Measurements from ENCODE around the gene GPSM1.

Gene GPSM1

DNA sequence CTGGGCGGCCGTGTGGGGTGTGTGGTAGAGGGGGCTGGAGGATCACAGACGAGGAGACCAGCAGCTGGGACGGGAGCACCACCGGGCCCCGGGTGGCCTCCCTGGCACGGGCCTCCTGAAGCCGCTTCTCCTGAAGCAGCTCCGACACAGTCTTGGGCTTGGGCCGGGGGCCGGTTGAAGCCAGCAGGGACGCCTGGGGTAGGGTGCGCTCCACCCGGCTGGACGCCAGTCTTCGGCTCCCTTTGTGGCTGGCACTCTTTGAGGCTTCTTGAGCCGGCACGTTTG, 51.6 kb downstream of the GPSM1 start:
- no peak overlapping the region for H3K4me3 ChIP-seq (ENCODE audit: low read length)
- no peak for DNase-seq (ENCODE audit: low read depth, low spot score)

DNA sequence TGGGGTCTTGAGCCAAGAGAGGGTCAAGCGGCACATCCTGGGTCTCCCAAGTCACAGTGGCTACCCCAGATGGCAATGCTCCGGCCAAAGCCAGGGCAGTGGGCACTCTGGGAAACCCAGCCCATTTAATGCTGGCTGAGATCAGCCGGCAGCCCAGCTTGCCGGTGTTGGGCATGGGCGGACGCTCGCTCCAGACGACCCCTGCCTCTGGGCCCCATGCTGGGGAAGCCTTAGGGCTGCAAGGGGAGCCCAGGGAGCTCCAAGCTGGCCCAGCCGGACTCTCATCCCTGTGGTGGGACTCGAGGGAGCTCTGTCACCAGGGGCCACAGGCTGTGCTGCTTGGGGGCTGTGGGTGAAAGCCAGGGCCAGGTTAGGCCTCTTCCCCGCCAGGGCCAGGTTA, 52.1 kb downstream of the GPSM1 start:
- H3K4me3 ChIP-seq (ENCODE audit: low read length) = no peak overlapping the region

DNA sequence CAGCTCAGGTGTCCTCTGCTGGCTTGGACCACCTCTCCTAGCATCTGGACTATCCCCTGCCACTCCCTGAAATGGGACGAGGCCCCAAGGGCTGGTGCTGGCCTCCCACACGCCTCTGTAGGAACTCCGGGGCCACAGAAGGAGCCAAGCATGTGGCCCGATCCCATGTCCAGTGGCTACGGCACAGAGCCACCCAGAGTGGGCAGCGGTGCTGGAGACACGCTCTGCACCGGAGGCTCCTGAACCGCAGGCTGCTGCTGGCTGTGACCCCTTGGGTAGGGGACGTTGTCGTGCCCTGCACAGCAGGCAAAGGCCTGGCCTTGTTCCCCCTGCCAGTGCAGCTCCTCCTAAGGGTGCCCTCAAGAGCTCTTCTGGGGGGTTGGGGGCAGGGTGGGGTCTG, 52.6 kb downstream of the GPSM1 start:
- H3K4me3 ChIP-seq (ENCODE audit: low read length) = no peak overlapping the region
- no peak for DNase-seq (ENCODE audit: low read depth, low spot score)

More for the DNA sequence above, 52.1 kb downstream of the GPSM1 start:
- DNase-seq (ENCODE audit: low read depth, low spot score) = no peak

DNA sequence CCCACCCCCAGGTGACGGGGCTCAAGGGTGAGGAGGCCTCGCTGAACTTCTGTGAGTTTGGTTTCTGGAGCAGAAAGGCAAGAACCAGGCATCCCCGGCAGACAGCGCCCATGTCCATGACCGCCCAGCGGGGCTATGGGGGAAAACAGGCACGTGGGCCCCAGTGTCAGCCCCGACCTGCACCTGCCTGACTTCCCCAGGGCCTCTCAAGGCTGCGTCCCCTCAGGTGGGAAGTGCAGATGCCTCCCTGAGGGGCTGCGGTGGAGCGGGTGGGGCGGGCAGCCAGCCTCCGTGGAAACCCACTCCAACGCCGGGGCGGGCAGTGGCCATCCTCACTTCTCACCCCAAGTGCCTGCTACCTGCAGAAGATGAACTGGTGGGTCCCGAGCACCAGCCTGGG, 53.0 kb downstream of the GPSM1 start:
- no peak overlapping the region for H3K4me3 ChIP-seq (ENCODE audit: low read length)
- DNase-seq (ENCODE audit: low read depth, low spot score) = no peak

DNA sequence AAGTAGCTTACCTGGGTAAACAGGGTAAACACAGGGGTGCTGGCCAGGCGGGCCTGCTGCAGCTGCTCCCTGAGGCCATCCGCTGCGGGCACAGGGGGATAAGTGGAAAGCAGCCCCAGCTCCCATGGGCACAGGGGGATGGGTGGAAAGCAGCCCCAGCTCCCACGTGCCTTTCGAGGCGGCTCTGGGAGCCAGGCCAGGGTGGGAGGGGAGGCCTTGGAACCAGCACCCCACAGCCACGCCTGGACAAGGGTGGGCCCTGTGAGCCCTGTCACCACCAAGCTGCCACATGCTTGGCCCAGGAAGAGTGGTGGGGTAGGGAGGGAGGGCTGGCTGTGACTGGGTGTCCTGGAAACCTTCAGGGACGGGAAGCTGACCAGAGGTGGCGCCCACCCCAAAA, 54.0 kb downstream of the GPSM1 start:
- no peak for DNase-seq (ENCODE audit: low read depth, low spot score)
- H3K4me3 ChIP-seq (ENCODE audit: low read length) = no peak overlapping the region

DNA sequence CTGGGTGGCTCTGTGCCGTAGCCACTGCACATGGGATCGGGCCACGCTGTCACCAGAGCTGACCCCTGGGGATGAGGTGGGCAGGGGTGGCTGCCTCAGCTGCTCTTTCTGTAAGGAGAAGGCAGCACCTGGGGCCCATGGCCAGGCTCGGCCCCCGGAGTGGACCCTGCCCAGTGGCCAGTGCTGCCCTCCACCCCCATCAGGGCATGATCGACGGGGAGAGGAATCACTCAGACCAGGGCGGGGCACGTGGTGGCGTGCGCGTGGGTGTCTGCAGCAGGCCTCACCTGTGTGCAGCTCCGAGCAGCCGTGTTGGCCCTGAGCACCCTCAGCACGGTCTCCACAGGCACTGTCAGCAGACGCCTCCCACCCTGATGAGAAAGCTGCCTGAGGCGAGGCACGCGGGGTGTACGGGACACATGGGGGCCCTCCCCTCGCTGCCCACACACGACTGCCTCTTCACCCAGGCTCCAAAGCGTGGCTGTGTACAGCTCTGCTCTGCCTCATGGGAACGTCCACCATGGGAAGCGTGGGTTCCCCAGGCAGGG, 54.7 kb downstream of the GPSM1 start:
- no peak for DNase-seq (ENCODE audit: low read depth, low spot score)
- H3K4me3 ChIP-seq (ENCODE audit: low read length) = no peak overlapping the region

DNA sequence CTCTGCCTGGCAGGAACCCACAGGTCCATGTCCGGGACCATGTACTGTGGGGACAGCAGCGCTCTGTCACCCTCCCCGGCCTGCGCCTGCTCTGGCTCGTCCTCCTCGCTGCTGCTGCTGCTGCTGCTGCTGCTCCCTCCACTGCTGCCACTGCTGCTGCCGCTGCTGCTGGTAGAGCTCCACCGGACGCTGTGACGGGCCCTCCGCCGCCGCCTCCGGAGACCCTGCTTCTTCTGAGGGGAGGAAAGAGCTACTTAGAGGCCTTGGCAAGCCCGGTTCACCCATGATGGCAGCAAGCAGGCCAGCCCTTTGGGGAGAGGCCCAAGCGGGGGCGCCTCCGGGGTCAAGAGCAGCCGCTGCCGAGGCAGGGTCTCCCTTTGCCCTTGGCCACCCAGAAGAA, 56.1 kb downstream of the GPSM1 start:
- H3K4me3 ChIP-seq (ENCODE audit: low read length) = no peak overlapping the region
- no peak for DNase-seq (ENCODE audit: low read depth, low spot score)

DNA sequence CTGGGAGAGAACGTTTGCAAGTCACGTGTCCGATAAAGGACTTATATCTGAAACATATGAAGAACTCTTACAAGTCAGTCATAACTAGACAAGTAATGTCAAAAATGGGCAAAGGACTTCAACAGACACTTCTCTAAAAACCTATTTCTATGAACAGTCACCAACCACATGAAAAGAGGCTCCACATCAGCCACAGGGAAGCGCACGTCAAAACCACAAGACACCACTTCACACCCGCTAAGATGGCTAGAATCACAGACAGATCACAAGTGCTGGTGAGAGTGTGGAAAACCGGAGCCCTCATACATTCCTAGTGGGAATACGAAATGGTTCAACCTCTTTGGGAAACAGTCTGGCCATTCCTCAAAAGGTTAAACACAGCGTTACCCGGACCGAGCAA, 57.7 kb downstream of the GPSM1 start:
- no peak overlapping the region for H3K4me3 ChIP-seq (ENCODE audit: low read length)
- peak; percentile 76 for DNase-seq (ENCODE audit: low read depth, low spot score)

DNA sequence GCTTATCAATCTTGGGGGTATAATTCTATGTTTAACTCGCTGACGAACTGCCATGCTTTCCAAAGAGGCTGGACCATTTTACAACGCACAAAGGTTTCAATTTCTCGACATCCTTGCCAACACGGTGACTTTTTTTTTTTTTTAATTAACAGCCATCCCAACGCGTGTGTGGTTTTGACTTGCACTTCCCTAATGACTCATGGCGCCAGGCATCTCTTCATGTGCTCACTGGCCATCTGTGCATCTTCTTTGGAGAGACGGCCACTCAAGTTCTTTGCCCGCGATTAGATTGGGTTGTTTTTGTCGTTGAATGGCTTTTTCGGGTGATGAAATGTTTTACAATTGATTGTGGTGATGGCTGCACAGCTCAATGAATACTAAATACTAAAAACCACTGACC, 58.7 kb downstream of the GPSM1 start:
- no peak overlapping the region for H3K4me3 ChIP-seq (ENCODE audit: low read length)
- no peak for DNase-seq (ENCODE audit: low read depth, low spot score)

DNA sequence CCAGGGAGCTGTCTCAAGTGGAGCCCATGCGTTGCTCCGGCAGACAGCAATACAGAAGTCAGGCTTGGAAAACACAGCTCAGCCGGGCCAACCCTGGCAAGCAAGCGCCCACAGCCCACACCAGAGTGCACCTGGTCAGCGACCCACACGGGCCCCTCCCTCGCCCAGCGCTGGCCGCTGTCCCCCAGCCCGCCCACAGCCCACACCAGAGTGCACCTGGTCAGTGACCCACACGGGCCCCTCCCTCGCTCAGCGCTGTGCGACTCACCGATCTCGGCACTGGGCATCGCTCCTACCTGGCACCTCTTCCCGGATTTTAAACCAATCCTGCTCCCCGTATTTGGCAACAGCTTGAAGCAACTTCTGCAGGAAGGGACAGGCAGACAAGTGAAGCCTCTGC, 59.9 kb downstream of the GPSM1 start:
- DNase-seq (ENCODE audit: low read depth, low spot score) = no peak
- no peak overlapping the region for H3K4me3 ChIP-seq (ENCODE audit: low read length)

DNA sequence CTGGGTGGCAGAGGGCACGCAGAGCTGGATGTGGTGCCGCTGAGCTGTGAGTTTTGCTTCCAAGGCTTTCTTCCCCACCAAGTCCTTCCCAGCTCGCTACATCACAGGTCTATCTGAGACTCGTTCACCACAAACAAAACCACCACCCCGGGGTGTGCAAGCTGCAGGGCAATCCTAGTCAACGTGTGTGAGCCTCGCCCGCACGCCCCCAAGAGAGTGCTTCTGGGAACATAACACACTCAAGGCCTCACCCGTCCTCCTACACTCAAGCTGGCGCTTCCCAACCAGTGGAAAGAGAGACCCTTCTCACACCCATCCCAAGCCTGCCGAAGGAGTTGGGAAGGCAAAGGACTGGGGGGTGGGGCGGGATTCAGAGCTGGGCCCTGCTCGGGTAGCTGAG, 62.1 kb downstream of the GPSM1 start:
- H3K4me3 ChIP-seq (ENCODE audit: low read length) = no peak overlapping the region
- DNase-seq (ENCODE audit: low read depth, low spot score) = peak; percentile 68

DNA sequence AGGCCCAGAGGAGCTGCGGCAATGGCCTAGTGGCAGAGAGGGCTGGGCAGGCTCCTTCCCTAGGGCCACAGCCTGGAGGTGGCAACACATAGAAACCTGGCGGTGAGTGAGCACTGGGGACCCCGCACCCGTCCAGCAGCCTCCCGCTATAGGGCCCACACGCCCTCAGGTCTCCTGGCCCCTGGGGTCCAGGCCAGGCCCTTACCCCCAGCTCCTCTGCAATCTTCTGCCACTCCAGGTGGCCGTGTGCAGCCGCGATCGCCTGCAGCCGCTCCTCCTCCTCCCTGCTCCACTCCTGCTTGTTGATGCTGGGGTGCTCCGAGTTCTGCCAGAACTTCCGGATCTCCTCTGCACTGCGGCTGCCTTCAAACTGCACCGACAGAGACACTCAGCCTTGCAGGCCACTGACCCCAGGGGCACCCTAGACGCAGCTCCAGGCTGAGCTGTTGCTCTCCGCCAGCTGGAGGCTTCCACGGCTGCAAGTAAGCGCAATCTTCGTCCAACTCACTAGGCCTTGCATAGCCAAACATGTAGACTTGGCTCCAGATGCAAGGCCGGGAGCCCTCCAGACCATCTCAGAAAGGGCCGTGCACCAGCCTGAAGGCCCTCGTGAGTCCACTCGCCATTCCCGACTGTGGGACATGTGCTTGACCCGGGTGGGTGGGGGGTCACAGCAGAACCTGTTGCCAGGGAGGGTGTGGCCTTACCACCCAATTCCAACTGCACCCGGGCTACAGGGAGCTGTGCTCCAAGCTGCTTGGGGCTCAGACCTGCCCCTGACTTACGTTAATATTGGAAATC, 64.6 kb downstream of the GPSM1 start:
- H3K4me3 ChIP-seq (ENCODE audit: low read length) = no peak overlapping the region
- DNase-seq (ENCODE audit: low read depth, low spot score) = no peak

DNA sequence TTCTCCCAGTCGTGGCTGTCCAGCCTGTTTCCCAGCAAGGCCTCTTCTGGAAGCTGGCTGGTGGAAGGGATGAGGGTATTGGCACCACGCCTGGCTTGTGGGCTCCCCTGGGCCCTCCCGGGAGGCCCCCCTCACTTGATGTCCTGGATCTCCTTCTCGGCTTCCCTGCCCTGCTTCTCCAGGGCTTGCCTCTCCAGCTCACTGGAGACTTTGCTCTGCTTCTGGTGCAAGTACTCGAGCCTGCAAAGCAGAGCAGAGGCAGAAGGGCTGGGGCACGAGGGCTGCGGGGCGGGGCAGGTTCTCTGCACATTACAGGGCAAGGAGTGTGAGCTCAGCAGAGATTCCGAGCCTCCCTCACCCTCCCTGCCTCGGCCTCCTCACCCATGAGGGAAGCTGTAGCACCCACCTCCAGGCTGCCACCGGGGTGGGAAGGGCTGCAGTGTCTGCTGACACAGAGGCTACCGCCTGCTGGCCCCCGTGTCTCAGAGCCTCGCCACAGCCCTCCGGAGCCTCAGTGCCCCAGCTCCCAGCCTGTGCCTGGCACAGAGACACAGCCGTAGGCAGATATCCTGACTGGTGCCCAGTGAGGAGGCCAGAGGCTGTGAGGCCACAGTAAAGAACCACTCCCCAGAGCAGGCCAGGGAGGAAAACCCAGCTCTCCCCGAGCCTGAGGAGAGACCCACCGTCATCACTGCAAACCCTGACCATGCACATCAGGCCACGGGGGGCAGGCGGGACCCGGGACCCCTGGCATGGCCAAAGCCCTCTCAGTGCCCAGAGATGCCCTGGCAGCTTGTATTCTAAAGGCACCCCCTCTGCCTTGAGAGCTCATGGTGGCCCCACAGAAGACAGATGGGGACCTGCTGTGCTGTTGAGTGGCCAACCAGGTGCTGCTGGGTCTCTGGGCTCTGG, 65.5 kb downstream of the GPSM1 start:
- DNase-seq (ENCODE audit: low read depth, low spot score) = no peak
- H3K4me3 ChIP-seq (ENCODE audit: low read length) = no peak overlapping the region

DNA sequence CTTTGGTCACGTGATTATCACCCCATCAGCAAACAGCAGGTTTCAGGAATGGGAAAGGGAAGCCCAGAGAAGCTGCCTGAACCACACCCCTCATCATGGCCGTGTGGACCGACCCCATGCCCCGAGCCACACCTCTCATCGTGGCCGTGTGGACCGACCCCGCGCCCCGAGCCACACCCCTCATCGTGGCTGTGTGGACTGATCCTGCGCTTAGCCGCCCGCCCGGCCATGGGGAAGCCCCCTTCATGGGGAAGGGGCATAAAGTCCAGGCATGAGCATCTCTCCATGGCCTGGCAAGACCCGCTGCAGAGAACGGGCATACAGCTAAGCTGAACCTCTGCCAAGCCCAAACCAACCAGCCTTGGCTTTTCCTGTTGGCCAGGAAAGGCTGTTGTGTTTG, 66.2 kb downstream of the GPSM1 start:
- no peak overlapping the region for H3K4me3 ChIP-seq (ENCODE audit: low read length)
- DNase-seq (ENCODE audit: low read depth, low spot score) = no peak

DNA sequence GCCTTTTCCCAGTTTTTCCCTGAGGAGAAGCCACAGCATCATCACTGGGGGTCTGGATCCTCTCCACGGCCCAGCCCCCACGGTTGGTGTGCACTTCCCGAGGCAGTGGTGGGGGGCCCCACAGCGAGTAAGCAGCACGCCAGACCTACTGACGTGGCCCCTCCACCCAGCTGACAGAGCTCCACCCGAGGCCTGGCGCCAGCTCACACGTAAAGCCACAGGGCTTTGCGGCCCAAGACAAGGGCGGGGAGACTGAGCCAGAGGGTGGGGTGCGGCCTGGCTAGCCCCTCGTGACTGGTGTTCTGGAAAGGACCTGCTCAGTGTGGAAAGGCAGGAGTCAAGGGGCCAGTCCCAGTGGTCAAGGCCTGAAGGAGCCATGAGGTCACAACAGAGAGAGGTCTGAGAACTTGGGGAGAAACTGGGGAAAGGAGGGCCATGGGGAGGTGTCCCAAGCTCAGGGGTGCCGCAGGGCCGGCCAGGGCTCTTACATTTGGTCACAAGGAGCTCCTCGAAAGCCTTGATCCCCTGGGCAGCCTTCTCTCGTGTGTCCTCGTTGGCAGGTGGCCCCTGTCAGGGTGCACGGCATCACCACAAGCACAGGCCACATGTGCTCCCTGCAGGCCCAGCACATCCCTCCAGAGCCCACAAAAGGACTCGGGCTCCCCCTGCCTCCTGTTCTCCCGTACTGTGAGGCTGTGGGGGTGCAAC, 67.1 kb downstream of the GPSM1 start:
- H3K4me3 ChIP-seq (ENCODE audit: low read length) = no peak overlapping the region
- DNase-seq (ENCODE audit: low read depth, low spot score) = no peak

DNA sequence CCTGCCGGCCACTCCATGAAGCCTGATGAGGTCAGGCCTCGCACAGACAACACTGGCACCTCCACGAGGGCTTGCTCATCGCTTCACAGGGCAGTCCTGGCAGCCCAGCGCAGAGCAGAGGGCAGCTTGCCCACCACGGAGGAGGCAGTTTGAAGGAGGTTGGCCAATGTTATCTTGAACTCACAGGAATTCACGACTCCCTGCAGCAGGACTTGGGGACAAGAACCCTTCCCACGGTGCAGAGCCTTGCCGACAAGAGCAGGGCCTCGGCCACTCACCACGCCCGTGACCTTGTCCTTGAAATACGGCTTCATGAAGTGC, 67.6 kb downstream of the GPSM1 start:
- no peak for DNase-seq (ENCODE audit: low read depth, low spot score)
- no peak overlapping the region for H3K4me3 ChIP-seq (ENCODE audit: low read length)

DNA sequence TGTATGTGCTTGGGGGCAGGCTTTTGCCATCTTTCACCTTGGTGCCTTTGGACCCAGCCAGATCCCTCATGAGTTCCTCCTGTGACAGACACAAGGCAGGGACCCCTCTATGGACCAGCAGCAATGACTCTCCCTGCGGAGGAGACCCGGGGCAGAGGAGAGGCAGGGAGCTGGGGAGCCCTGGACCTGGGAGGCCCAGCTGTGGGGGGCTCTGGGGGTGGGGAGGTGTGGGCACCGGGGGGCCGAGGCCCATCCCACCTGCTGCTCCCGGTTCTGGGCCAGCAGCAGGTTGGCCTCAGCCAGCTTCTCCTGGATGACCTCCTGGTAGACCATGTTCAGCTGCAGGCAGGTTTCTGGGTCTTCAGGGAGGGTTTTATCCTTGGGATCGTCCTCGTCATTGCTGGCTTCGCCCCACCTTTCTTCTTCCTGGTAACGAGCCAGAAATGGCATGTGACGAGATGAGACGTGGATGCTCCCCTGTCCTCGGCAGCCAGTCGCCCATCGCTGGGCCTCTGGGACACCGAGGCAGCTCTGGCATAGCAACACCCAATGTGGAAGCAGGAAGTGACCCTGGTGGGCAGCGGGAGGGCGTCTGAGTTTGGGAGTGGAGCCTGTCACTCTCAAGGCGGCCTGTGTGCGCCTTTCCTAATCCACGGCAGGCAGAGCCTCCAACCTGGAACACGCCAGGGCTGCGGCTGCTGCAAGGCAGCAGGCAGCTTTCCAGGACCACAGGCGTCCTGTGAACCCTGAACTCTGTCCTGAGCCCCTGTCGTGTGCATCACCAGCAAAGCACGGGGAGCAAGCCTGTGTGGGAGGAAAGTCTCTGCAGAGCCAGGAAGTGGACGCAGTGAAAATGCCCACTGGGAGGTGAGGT, 68.2 kb downstream of the GPSM1 start:
- DNase-seq (ENCODE audit: low read depth, low spot score) = no peak
- H3K4me3 ChIP-seq (ENCODE audit: low read length) = no peak overlapping the region

DNA sequence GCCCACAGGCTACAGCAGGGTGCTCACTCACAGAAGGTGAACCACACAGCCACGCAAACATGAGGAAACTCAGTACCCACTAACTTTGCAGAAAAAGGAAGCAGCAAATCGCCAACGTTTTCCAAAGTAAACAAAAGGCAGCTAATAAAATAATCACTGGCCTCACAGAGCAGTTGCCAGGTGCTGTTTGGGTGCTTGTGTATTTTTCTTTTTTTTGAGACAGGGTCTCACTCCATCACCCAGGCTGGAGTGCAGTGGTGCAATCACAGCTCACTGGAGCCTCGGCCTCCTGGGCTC, 68.8 kb downstream of the GPSM1 start:
- no peak for DNase-seq (ENCODE audit: low read depth, low spot score)
- no peak overlapping the region for H3K4me3 ChIP-seq (ENCODE audit: low read length)

DNA sequence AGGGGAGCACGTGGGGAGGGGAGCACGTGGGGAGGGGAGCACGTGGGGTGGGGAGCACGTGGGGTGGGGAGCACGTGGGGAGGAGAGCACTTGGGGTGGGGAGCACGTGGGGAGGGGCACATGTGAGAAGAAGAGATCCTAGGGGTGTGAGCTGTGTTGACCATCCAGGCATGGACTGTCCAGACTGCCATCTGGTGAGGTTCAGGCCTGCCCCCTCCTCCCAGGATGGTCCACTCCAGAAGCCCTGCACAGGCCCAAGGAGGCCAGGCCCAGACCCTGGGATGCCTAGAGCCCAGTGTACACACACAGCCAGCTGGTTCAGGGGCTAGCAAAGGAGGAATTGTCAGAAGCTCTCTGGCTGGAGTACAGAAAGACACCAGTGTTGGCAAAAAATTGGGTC, 70.3 kb downstream of the GPSM1 start:
- no peak overlapping the region for H3K4me3 ChIP-seq (ENCODE audit: low read length)
- no peak for DNase-seq (ENCODE audit: low read depth, low spot score)

All from Jurkat, Clone E6-1 (cell line).